ENCODE measurements around the gene KLK1. TPM values are rescaled to one million over a fixed set of nuclear protein-coding genes. Genes with fewer than 3 reads are reported as not detected.

The KLK1 gene
- total and polyA plus RNA-seq, 10 of the 15 experiments (the other 5 are each of a cell fraction or from before 2014, with no cell fraction given), result 3.4 to 27.5 (median 20.2) TPM

DNA sequence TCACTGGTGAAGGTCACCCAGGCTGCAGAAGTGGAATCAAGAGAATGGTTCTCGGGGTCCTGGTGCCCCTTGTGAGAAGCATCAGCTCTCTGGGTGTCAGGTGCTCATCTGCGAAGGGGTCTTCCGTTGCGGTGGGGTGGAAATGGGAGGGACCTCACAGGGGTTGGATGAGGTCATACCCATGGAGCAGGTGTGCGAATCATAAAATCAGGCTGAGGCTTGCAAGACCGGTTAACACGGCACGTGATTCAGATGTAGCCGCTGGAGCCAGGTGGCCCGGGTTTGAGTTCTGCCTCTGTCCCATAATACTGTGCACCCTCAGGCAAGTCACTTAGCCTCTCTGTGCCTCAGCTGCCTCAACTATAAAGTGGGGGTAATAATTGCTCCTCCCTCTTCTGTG, 13.7 kb upstream of the KLK1 start:
- WGBS (ENCODE audit: insufficient coverage, insufficient replicate concordance, low lambda C conversion rate, missing lambda C conversion rate), result 83% methylated on average over 10 of the region's 10 CpGs
- no TSS peak for BruUV-seq (replicated peaks)
- Histone ChIP-seq H3K79me2 (ENCODE audit: control insufficient read depth, insufficient read depth, low read length) (no peaks in the 10 kb centered on the region), H4K20me1 (ENCODE audit: control insufficient read depth, insufficient read depth) (no peaks in the 10 kb centered on the region), H3K27me3 (replicated peaks in 1 of 2; ENCODE audit: control insufficient read depth in 2 of 2, insufficient read depth in 2 of 2, low read length in 1 of 2) (no peaks in the 10 kb centered on the region), H3K4me3 (no peak overlapping the region), H3K27ac (ENCODE audit: control insufficient read depth, insufficient read depth) (no peak overlapping the region), H2AFZ (ENCODE audit: control insufficient read depth, low read depth, low read length) (no peak overlapping the region), H3K4me2 (ENCODE audit: control insufficient read depth, insufficient read depth) (no peak overlapping the region), H3K9me3 (replicated peaks; ENCODE audit: control insufficient read depth, insufficient read depth, low read length) (no peaks in the 10 kb centered on the region; the same call in 2 of the 3 replicates), H3K36me3 (ENCODE audit: control insufficient read depth in 2 of 2, insufficient read depth in 2 of 2, low read length in 1 of 2) (no peaks in the 10 kb centered on the region), H3K4me1 (ENCODE audit: control insufficient read depth, insufficient read depth, low read length) (peaks cover 5% of the 10 kb centered on the region; the same call in 1 of the 2 replicates), H3K9ac (ENCODE audit: control insufficient read depth, insufficient read depth, low read length) (no peak overlapping the region)
- ChIA-PET CTCF (interaction anchor here (0.7 to 2.6 kb wide), 4 partner anchors 8 to 359 kb away, joined by 3 to 8 read pairs (median 4); no protein-coding TSS in a partner anchor), SMC1A (ENCODE audit: uncharacterized antibody, unreplicated experiment) (interaction anchor here (0.6 to 4.6 kb wide), 5 partner anchors 17 to 485 kb away, joined by 3 to 37 read pairs (median 4); no protein-coding TSS in a partner anchor), RAD21 (ENCODE audit: unreplicated experiment) (interaction anchor here (1.9 to 4.6 kb wide), 2 partner anchors 17 to 84 kb away, joined by 7 to 41 read pairs; no protein-coding TSS in a partner anchor), POLR2A (interaction anchor here (1.2 kb wide), 1 partner anchor 60 kb away, joined by 4 read pairs; no protein-coding TSS in a partner anchor)
- FAIRE-seq (no peak), ATAC-seq (no peak), DNase-seq (ENCODE audit: low read depth, low spot score) (no peak)
- in situ Hi-C loops (cut with MboI) (no loop called here), intact Hi-C loops (cut with micrococcal nuclease; ENCODE audit: unreplicated experiment) (loop anchor here (5.0 kb wide), 1 partner anchor 60 kb away; no protein-coding TSS in a partner anchor)
- no peak for TF ChIP-seq ZBED1 (IDR thresholded peaks at IDR 0.05; ENCODE audit: borderline replicate concordance)
- no peak for TF ChIP-seq PAX8 (IDR thresholded peaks at IDR 0.05)
- TF ChIP-seq RFX5 (IDR thresholded peaks at IDR 0.05; ENCODE audit: low read depth, low read length), result no peak
- TF ChIP-seq POU2F2 (IDR thresholded peaks at IDR 0.05; ENCODE audit: borderline replicate concordance, low read depth, low read length), result no peak
- TF ChIP-seq NFYB (IDR thresholded peaks at IDR 0.05; ENCODE audit: insufficient read depth, low read depth, low read length), result no peak
- no peak for TF ChIP-seq SREBF1 (IDR thresholded peaks at IDR 0.05; ENCODE audit: low read length)
- TF ChIP-seq BHLHE40 (IDR thresholded peaks at IDR 0.05; ENCODE audit: borderline replicate concordance in 1 of 2, low read depth in 2 of 2, low read length in 1 of 2), result no peak
- TF ChIP-seq, protein P1, sequence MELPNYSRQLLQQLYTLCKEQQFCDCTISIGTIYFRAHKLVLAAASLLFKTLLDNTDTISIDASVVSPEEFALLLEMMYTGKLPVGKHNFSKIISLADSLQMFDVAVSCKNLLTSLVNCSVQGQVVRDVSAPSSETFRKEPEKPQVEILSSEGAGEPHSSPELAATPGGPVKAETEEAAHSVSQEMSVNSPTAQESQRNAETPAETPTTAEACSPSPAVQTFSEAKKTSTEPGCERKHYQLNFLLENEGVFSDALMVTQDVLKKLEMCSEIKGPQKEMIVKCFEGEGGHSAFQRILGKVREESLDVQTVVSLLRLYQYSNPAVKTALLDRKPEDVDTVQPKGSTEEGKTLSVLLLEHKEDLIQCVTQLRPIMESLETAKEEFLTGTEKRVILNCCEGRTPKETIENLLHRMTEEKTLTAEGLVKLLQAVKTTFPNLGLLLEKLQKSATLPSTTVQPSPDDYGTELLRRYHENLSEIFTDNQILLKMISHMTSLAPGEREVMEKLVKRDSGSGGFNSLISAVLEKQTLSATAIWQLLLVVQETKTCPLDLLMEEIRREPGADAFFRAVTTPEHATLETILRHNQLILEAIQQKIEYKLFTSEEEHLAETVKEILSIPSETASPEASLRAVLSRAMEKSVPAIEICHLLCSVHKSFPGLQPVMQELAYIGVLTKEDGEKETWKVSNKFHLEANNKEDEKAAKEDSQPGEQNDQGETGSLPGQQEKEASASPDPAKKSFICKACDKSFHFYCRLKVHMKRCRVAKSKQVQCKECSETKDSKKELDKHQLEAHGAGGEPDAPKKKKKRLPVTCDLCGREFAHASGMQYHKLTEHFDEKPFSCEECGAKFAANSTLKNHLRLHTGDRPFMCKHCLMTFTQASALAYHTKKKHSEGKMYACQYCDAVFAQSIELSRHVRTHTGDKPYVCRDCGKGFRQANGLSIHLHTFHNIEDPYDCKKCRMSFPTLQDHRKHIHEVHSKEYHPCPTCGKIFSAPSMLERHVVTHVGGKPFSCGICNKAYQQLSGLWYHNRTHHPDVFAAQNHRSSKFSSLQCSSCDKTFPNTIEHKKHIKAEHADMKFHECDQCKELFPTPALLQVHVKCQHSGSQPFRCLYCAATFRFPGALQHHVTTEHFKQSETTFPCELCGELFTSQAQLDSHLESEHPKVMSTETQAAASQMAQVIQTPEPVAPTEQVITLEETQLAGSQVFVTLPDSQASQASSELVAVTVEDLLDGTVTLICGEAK (IDR thresholded peaks at IDR 0.05; ENCODE audit: borderline replicate concordance), result no peak
